ENCODE data around the gene BACH2.
"Not testable (repeated sequence)": the region's sequence is repeated elsewhere in the genome, so short reads cannot be mapped to it uniquely, and the experiment has no call there.

Gene BACH2

GRCh38 chr6:90079560-90080490, 216.8 kb downstream of the BACH2 start:
- in situ Hi-C loops (cut with MboI; ENCODE audit: low sequenced_read_pairs) = no loop called here

- in situ Hi-C loops (cut with MboI; ENCODE audit: low sequenced_read_pairs) = no loop called here
Measured at GRCh38 chr6:90078513-90079289, 217.9 kb downstream of the BACH2 start.

GRCh38 chr6:90076511-90077415, 219.9 kb downstream of the BACH2 start:
- in situ Hi-C loops (cut with MboI; ENCODE audit: low sequenced_read_pairs) = no loop called here

GRCh38 chr6:90074161-90074850, 222.3 kb downstream of the BACH2 start:
- in situ Hi-C loops (cut with MboI; ENCODE audit: low sequenced_read_pairs) = no loop called here

- in situ Hi-C loops (cut with MboI; ENCODE audit: low sequenced_read_pairs) = no loop called here
Measured at GRCh38 chr6:90072935-90073464, 223.6 kb downstream of the BACH2 start.

GRCh38 chr6:90072501-90072900, 224.1 kb downstream of the BACH2 start:
- in situ Hi-C loops (cut with MboI; ENCODE audit: low sequenced_read_pairs) = no loop called here

- in situ Hi-C loops (cut with MboI; ENCODE audit: low sequenced_read_pairs) = no loop called here
Measured at GRCh38 chr6:90068703-90069523, 227.7 kb downstream of the BACH2 start.

- in situ Hi-C loops (cut with MboI; ENCODE audit: low sequenced_read_pairs) = no loop called here
Measured at GRCh38 chr6:90068264-90068663, 228.4 kb downstream of the BACH2 start.

- in situ Hi-C loops (cut with MboI; ENCODE audit: low sequenced_read_pairs) = no loop called here
Measured at GRCh38 chr6:90066697-90067096, 229.9 kb downstream of the BACH2 start.

GRCh38 chr6:90065173-90065572, 231.5 kb downstream of the BACH2 start:
- in situ Hi-C loops (cut with MboI; ENCODE audit: low sequenced_read_pairs) = no loop called here

- in situ Hi-C loops (cut with MboI; ENCODE audit: low sequenced_read_pairs) = no loop called here
Measured at GRCh38 chr6:90062667-90063066, 234.0 kb downstream of the BACH2 start.

GRCh38 chr6:90062051-90062450, 234.6 kb downstream of the BACH2 start:
- in situ Hi-C loops (cut with MboI; ENCODE audit: low sequenced_read_pairs) = no loop called here

- in situ Hi-C loops (cut with MboI; ENCODE audit: low sequenced_read_pairs) = not testable (repeated sequence)
Measured at GRCh38 chr6:90059178-90059577, 237.5 kb downstream of the BACH2 start.

- in situ Hi-C loops (cut with MboI; ENCODE audit: low sequenced_read_pairs) = not testable (repeated sequence)
Measured at GRCh38 chr6:90055924-90056323, 240.7 kb downstream of the BACH2 start.

GRCh38 chr6:90054193-90054592, 242.4 kb downstream of the BACH2 start:
- in situ Hi-C loops (cut with MboI; ENCODE audit: low sequenced_read_pairs) = not testable (repeated sequence)

- in situ Hi-C loops (cut with MboI; ENCODE audit: low sequenced_read_pairs) = no loop called here
Measured at GRCh38 chr6:90053614-90054013, 243.0 kb downstream of the BACH2 start.

GRCh38 chr6:90049295-90049694, 247.3 kb downstream of the BACH2 start:
- in situ Hi-C loops (cut with MboI; ENCODE audit: low sequenced_read_pairs) = no loop called here

GRCh38 chr6:90048206-90048967, 248.3 kb downstream of the BACH2 start:
- in situ Hi-C loops (cut with MboI; ENCODE audit: low sequenced_read_pairs) = no loop called here
